Right cardiac atrium (tissue), 5 donors: ENCODE measurements around the gene THSD4. TPM values are rescaled to one million over a fixed set of nuclear protein-coding genes. Genes with fewer than 3 reads are reported as not detected.

Experiments
- ATAC-seq, 2 donors: fragments of 200-7000 bp; cut with Tn5 transposase; one replicate each; pipeline versions ENCODE4 v1.8.0 to v1.9.1; 2020; ENCODE audit warnings: moderate library complexity in 2 of 2, mild to moderate bottlenecking in 1 of 2
- DNase-seq, 3 donors: peaks; one replicate each; pipeline ENCODE4 v3.0.0-alpha.2; 2020
- H3K27ac ChIP-seq: one replicate; pipeline ENCODE4 v1.5.1; 2013; ENCODE audit warnings: mild to moderate bottlenecking, low read length, control low read depth, moderate library complexity
- H3K27me3 ChIP-seq: one replicate; pipeline ENCODE4 v1.6.1; 2013; ENCODE audit not compliant: control insufficient read depth, insufficient read depth
- H3K4me1 ChIP-seq: one replicate; pipeline ENCODE4 v1.6.1; 2013; ENCODE audit warnings: low read length; ENCODE audit not compliant: control insufficient read depth, insufficient read depth
- H3K4me3 ChIP-seq: one replicate; pipeline ENCODE4 v1.5.1; 2013; ENCODE audit warnings: low read length, control low read depth
- H3K9me3 ChIP-seq: one replicate; pipeline ENCODE4 v1.6.1; 2013; ENCODE audit warnings: low read length; ENCODE audit not compliant: control insufficient read depth
- WGBS: extraction: QIAGEN DNeasy Blood & Tissue Kit; methylation state at CpG from one replicate; pipeline ENCODE4 v1.1.7; 2013; 5-methylcytosine and 5-hydroxymethylcytosine counted together
- intact Hi-C, 4 donors: fragments of 100-400 bp; cut with DNase I; formaldehyde crosslinking; loops; one replicate each; pipeline versions ENCODE4 v1.11.0 to v1.14.0; 2022 to 2023
- polyA plus RNA-seq: library from polyadenylated mRNA; stranded (reverse); fragments of 200-250 nt; gene quantifications from one replicate; pipeline ENCODE4 v1.2.3, GENCODE V29; 2013
- total RNA-seq, 4 donors: library from RNA; stranded (reverse); fragmentation: NEBNext Ultra II Directional; extraction: Animal tissue kit (Norgen Biotek cat#: 25700); gene quantifications; one replicate each; pipeline ENCODE4 v1.2.1, GENCODE V29; 2021
- donor health status: healthy with polysubstance abuse.
- donor health status: DM: no; HTN: yes; CAD: no.
- donor health status: DM: no; HTN: no; CAD: no.
- donor health status: DM: no; HTN: yes; CAD: no; lungs with severe emphysema.
- donor health status: DM: yes; HTN: yes; CAD: no.

The THSD4 gene
- total and polyA plus RNA-seq, 5 donors, result 40.5 to 93.8 (median 67.3) TPM

DNA sequence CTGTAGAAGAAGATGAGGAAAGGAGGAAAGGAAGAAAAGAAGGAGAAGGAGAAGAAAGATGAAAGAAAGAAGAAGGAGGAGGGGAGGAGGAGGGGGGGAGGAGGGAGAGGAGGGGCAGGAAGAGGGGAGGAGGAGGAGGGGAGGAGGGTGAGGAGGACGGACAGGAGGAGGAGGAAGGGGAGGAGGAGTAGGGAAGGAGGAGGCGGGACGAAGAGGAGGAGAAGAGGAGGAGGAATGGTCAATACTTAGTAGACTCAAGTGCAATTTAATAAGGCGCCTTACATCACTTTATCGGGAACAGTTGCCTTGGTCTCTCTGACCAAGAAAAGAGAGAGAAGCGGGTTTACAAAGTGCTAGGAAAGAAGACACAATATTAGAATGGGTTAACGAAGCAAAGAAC lies 671.4 kb downstream of the THSD4 start:
- ATAC-seq, result no peak
- 82% methylated on average over 7 of the region's 7 CpGs for WGBS
- Histone ChIP-seq H3K9me3 (no peaks in the 10 kb centered on the region), H3K27me3 (no peaks in the 10 kb centered on the region), H3K4me1 (no peaks in the 10 kb centered on the region), H3K4me3 (no peak overlapping the region), H3K27ac (no peak overlapping the region)
- intact Hi-C loops, result loop anchor here in 1 of 4 donors (10.0 kb wide), 1 partner anchor 368 kb away; no protein-coding TSS in a partner anchor
- no peak for DNase-seq

DNA sequence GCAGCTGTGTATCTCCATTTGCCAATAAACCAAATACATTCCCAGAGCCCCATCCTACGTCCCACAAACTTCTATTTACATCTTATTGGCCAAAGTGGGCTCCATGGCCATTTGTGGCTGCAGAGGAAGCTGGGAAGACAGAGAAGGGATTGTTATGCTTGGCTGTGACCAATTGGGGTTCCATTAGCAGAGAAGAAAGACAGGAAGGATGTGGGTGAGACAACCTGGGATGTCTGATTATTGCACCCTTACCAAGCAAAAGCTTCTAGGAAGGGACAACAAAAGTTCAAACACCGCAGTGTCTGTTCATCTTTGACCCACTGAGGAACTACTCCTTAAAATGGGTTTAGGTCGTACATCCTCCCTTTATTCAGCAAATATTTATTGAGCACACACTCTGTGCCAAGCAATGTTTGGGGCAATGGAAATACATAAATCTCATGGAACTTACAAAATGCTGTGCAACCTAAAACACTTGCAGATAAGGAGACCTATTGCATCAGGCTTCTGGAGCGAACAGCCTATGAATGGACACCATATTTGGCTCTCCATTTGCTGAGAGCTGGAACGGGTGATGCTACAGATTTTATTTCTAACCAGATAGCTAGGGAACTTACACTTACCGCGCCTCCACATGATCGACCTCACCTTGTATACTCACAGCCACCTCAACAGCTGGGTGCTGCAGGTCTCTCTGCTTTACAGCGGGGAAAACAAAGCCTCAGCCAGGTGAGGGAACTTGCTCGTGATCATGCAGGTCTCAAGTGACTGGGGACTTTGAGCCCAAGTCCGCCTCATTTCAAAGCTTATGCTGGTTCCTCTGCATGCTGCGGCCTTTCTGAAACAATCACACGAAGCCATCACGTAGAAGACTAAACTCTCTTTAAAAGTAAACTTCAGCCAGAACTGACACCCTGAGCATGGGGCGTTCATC lies 673.6 kb downstream of the THSD4 start:
- Histone ChIP-seq H3K9me3 (no peaks in the 10 kb centered on the region), H3K4me1 (no peaks in the 10 kb centered on the region), H3K27me3 (no peaks in the 10 kb centered on the region), H3K27ac (no peak overlapping the region), H3K4me3 (no peak overlapping the region)
- intact Hi-C loops, result loop anchor here in 1 of 4 donors (10.0 kb wide), 1 partner anchor 366 kb away; no protein-coding TSS in a partner anchor
- no peak for ATAC-seq
- no peak for DNase-seq
- 88% methylated on average over 15 of the region's 15 CpGs for WGBS

DNA sequence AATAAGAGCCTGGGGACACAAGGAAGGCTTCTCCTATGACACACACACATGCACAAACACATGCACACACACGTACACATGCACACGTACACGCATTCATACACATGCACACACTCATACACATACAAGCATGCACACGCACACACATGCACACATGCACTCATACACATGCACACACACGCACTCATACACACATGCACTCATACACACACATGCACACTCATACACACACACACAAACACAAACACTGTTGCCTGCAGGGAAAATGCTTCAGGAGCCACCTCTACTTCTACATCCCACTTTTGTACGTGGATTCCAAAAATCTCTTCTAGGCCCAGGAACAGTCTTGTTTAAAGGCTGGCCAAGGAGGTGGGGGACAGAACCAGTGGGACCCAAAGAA lies 674.3 kb downstream of the THSD4 start:
- intact Hi-C loops, result loop anchor here in 1 of 4 donors (10.0 kb wide), 1 partner anchor 365 kb away; no protein-coding TSS in a partner anchor
- Histone ChIP-seq H3K9me3 (no peaks in the 10 kb centered on the region), H3K4me1 (no peaks in the 10 kb centered on the region), H3K27ac (no peak overlapping the region), H3K27me3 (no peaks in the 10 kb centered on the region), H3K4me3 (no peak overlapping the region)
- WGBS, result 87% methylated on average over 6 of the region's 6 CpGs
- ATAC-seq, result no peak
- no peak for DNase-seq

GRCh38 chr15:71790081-71790480 lies 674.8 kb downstream of the THSD4 start:
- intact Hi-C loops, result no loop called here
- H3K4me1 ChIP-seq, result no peaks in the 10 kb centered on the region
- WGBS, result 82% methylated on average over 10 of the region's 10 CpGs
- H3K4me3 ChIP-seq, result no peak overlapping the region
- no peaks in the 10 kb centered on the region for H3K9me3 ChIP-seq
- DNase-seq, result no peak
- no peak overlapping the region for H3K27ac ChIP-seq
- H3K27me3 ChIP-seq, result no peaks in the 10 kb centered on the region
- no peak for ATAC-seq

GRCh38 chr15:71791975-71792374 lies 676.7 kb downstream of the THSD4 start:
- 87% methylated on average over 7 of the region's 7 CpGs for WGBS
- H3K27ac ChIP-seq, result no peak overlapping the region
- H3K4me1 ChIP-seq, result no peaks in the 10 kb centered on the region
- no peak for ATAC-seq
- H3K4me3 ChIP-seq, result no peak overlapping the region
- no peaks in the 10 kb centered on the region for H3K9me3 ChIP-seq
- no peaks in the 10 kb centered on the region for H3K27me3 ChIP-seq
- intact Hi-C loops, result no loop called here
- no peak for DNase-seq

DNA sequence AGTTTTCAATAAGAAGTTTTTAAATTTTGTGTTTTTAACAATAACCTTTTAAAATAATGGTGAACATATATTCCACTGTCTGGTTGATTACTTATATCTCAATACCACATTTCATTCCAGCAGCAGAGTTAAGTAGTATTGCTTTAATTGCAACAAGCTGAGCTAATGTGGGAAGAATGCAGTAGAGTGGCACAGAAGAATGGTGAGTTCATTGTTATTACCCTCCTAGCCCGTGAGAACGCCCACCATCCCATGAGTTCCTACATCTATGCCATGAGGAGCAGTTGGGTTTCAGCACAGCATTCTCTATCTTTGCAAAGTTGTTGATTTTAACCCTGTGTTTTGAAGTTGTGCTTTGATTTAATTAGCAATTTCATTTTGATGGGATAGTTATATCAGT lies 677.2 kb downstream of the THSD4 start:
- no peak overlapping the region for H3K4me3 ChIP-seq
- H3K27ac ChIP-seq, result no peak overlapping the region
- no peaks in the 10 kb centered on the region for H3K27me3 ChIP-seq
- H3K4me1 ChIP-seq, result no peaks in the 10 kb centered on the region
- DNase-seq (no peak), ATAC-seq (no peak)
- WGBS, result 28% methylated on average over 2 of the region's 2 CpGs
- intact Hi-C loops, result no loop called here
- no peaks in the 10 kb centered on the region for H3K9me3 ChIP-seq

GRCh38 chr15:71798641-71799040 lies 683.4 kb downstream of the THSD4 start:
- 77% methylated on average over 6 of the region's 6 CpGs for WGBS
- H3K4me1 ChIP-seq, result no peaks in the 10 kb centered on the region
- no peaks in the 10 kb centered on the region for H3K27me3 ChIP-seq
- no peak overlapping the region for H3K27ac ChIP-seq
- H3K9me3 ChIP-seq, result no peaks in the 10 kb centered on the region
- ATAC-seq (no peak), DNase-seq (no peak)
- H3K4me3 ChIP-seq, result no peak overlapping the region
- intact Hi-C loops, result no loop called here

GRCh38 chr15:71800190-71800589 lies 684.9 kb downstream of the THSD4 start:
- 90% methylated on average over 3 of the region's 3 CpGs for WGBS
- H3K27ac ChIP-seq, result no peak overlapping the region
- no peaks in the 10 kb centered on the region for H3K9me3 ChIP-seq
- no peaks in the 10 kb centered on the region for H3K4me1 ChIP-seq
- H3K4me3 ChIP-seq, result no peak overlapping the region
- ATAC-seq (no peak), DNase-seq (no peak)
- intact Hi-C loops, result loop anchor here in 2 of 4 donors (5.0 to 10.0 kb wide), 4 partner anchors 55 to 355 kb away; no protein-coding TSS in a partner anchor
- no peaks in the 10 kb centered on the region for H3K27me3 ChIP-seq

DNA sequence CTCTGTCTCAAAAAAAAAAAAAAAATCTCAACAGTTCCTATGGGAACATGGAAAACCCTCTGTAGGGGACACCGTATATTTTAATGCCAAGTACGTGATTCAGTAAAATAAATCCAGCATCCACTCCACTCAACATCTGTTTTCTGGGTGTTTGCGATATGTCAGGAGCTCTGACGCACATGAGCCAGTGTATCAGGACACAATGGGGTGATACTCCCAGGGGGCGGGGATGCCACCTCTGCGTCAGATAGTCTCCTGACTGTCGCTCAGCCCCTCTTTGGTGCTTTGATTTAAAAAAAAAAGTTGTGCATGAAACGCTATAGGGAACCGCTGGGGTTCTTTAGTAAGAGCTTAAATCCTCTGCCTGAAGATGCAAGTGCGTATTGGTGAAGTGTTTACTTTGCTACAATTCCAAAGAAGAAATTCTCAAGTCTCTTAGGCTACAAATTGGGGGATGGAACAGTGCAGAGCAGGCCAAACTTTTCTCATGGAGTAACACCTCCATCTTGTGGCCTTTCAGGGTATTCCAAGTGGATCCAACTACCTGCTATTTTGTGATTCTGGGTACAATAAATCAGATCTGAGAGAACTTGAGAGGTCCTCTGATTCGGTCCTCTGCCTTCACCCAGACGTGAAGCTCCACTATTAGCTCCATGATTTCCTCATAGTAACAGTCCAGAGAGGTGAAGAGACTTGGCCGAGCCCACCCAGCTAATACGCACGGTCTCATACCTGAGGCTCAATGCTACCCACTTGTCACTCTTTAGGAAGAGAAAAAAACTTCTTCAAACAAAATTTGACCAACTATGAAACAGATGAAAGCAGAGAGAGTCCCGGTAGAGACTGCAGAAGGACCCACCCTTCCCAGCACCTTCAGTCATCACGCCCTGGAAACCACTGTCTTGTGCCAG lies 685.8 kb downstream of the THSD4 start:
- H3K9me3 ChIP-seq, result no peaks in the 10 kb centered on the region
- no peaks in the 10 kb centered on the region for H3K4me1 ChIP-seq
- intact Hi-C loops, result loop anchor here in 2 of 4 donors (5.0 to 10.0 kb wide), 4 partner anchors 56 to 356 kb away; no protein-coding TSS in a partner anchor
- WGBS, result 55% methylated on average over 17 of the region's 17 CpGs
- H3K4me3 ChIP-seq, result no peak overlapping the region
- H3K27me3 ChIP-seq, result no peaks in the 10 kb centered on the region
- ATAC-seq (peak; percentile 85), DNase-seq (no peak)
- no peak overlapping the region for H3K27ac ChIP-seq

- Histone ChIP-seq H3K27ac (no peak overlapping the region), H3K27me3 (no peaks in the 10 kb centered on the region), H3K9me3 (no peaks in the 10 kb centered on the region), H3K4me1 (no peaks in the 10 kb centered on the region), H3K4me3 (no peak overlapping the region)
- intact Hi-C loops, result loop anchor here in 2 of 4 donors (5.0 to 10.0 kb wide), 4 partner anchors 57 to 357 kb away; no protein-coding TSS in a partner anchor
- DNase-seq (no peak), ATAC-seq (no peak)
- WGBS, result 93% methylated on average over 24 of the region's 24 CpGs
Measured at GRCh38 chr15:71801935-71802655, 686.8 kb downstream of the THSD4 start.
